DMS153 treated with DMSO at 0.1 percent for 48 hours (cell line): ENCODE data around the gene GAS5.

Experiments used
- DNase-seq: peaks from one replicate; lab custom pipeline; 2025; ENCODE audit not compliant: unreplicated experiment; lab: John Stamatoyannopoulos, UW

The GAS5 gene

GRCh38 chr1:173832748-173833147 is 35.0 kb downstream of the GAS5 start:
- DNase-seq, result no peak

GRCh38 chr1:173827611-173828010 is 40.2 kb downstream of the GAS5 start:
- DNase-seq, result no peak

GRCh38 chr1:173824315-173825081 is 43.3 kb downstream of the GAS5 start, which contains the start of the genes CENPL and DARS2:
CENPL (minus strand) TSS chr1:173824883; CDS start chr1:173811299, 13,584 bp downstream.
DARS2 (plus strand) TSS chr1:173824673; CDS start chr1:173825230, 557 bp downstream.
- peak; percentile 99 for DNase-seq

GRCh38 chr1:173823781-173824314 is 43.9 kb downstream of the GAS5 start:
- no peak for DNase-seq

- DNase-seq, result no peak
Observed at GRCh38 chr1:173821680-173822079, 46.1 kb downstream of the GAS5 start.

DNA sequence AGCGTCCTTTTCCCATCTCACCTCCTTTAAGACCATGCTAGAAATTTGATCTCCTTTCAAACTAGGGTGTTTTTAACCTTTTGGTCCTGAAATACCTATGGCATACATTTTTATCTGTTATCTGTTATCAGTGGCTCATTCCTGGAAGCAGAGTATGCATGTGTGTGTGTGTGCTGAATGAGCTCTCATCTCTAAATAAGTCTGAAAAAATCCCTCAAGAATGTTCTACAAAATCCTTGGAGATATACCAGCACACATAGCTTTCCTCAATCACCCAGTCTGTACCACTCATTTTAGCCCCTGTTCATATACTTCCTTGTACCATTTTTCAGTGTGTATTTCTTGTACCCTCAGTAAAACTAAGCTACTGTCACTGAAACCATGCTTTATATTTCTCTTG is 49.3 kb downstream of the GAS5 start:
- DNase-seq, result no peak
